ENCODE results near the gene LMX1A.

LMX1A gene

GRCh38 chr1:165344736-165345135 is 11.8 kb downstream of the LMX1A start (continued):
- TF ChIP-seq ZSCAN5A (tag by site-specific recombination; IDR thresholded peaks at IDR 0.05) (no peak), CTCF (tag by site-specific recombination; IDR thresholded peaks at IDR 0.05) (no peak), ZNF280D (tag by site-specific recombination; IDR thresholded peaks at IDR 0.05) (no peak), OSR2 (tag by site-specific recombination; IDR thresholded peaks at IDR 0.05) (no peak), HOXD13 (CRISPR knock-in tag; IDR thresholded peaks at IDR 0.05; ENCODE audit: borderline replicate concordance) (no peak)

- H3K4me1 ChIP-seq (ENCODE audit: control insufficient read depth, insufficient read depth, low read length): no peaks in the 10 kb centered on the region
- ChIA-PET CTCF (interaction anchor here (0.7 to 6.6 kb wide), 2 partner anchors 24 to 87 kb away, joined by 3 to 49 read pairs; no protein-coding TSS in a partner anchor), POLR2A (no interaction called here)
- H3K27ac ChIP-seq (ENCODE audit: extremely low read depth, low read depth, low read length): no peak overlapping the region
- no peak overlapping the region for H3K4me3 ChIP-seq (ENCODE audit: low read depth, low read length)
- no peaks in the 10 kb centered on the region for H3K36me3 ChIP-seq (ENCODE audit: control insufficient read depth in 2 of 2, insufficient read depth in 1 of 2, low read length in 2 of 2)
- no peak for TF ChIP-seq RBAK (tag by site-specific recombination; IDR thresholded peaks at IDR 0.05)
- no peak for TF ChIP-seq PRDM6 (tag by site-specific recombination; IDR thresholded peaks at IDR 0.05)
- no peak for TF ChIP-seq ZNF571 (tag by site-specific recombination; IDR thresholded peaks at IDR 0.05)
- TF ChIP-seq ZNF174 (tag by site-specific recombination; IDR thresholded peaks at IDR 0.05): no peak
- TF ChIP-seq ZNF449 (tag by site-specific recombination; IDR thresholded peaks at IDR 0.05): no peak
- TF ChIP-seq ZNF785 (tag by site-specific recombination; IDR thresholded peaks at IDR 0.05): no peak
- TF ChIP-seq KLF9 (tag by site-specific recombination; IDR thresholded peaks at IDR 0.05; ENCODE audit: low read depth): no peak
- no peak for TF ChIP-seq REST (tag by site-specific recombination; IDR thresholded peaks at IDR 0.05)
- H3K9me3 ChIP-seq (ENCODE audit: control insufficient read depth, insufficient read depth, low read depth, low read length): no peaks in the 10 kb centered on the region
These were observed 12.3 kb downstream of the LMX1A start for GRCh38 chr1:165344198-165344597.

Measured in HEK293 (cell line).